Mucosa of descending colon (tissue), 3 donors: ENCODE measurements around the gene RPLP2. TPM values are rescaled to one million over a fixed set of nuclear protein-coding genes. Genes with fewer than 3 reads are reported as not detected.

Experiments used
- ATAC-seq: fragments of 200-7000 bp; cut with Tn5 transposase; one replicate; pipeline ENCODE4 v1.9.1; 2020; ENCODE audit warnings: mild to moderate bottlenecking, moderate library complexity
- DNase-seq, 3 donors: peaks; one replicate each; pipeline ENCODE4 v3.0.0-alpha.2; 2020
- H3K36me3 ChIP-seq: fragments of 200-600 bp; one replicate; pipeline ENCODE4 v1.8.0; 2021; ENCODE audit warnings: low read depth, mild to moderate bottlenecking
- H3K4me1 ChIP-seq: fragments of 200-600 bp; one replicate; pipeline ENCODE4 v1.8.0; 2021; ENCODE audit warnings: low read depth, mild to moderate bottlenecking
- H3K4me3 ChIP-seq: fragments of 200-600 bp; one replicate; pipeline ENCODE4 v1.8.0; 2021; ENCODE audit warnings: mild to moderate bottlenecking
- H3K9me3 ChIP-seq: fragments of 200-600 bp; one replicate; pipeline ENCODE4 v1.8.0; 2021; ENCODE audit warnings: mild to moderate bottlenecking
- CTCF ChIP-seq: fragments of 200-600 bp; IDR thresholded peaks from one replicate; pipeline ENCODE4 v1.8.0; 2022; ENCODE audit warnings: antibody characterized with exemption, mild to moderate bottlenecking
- intact Hi-C, 2 donors: fragments of 100-400 bp; cut with DNase I in 1 of 2; cut with micrococcal nuclease in 1 of 2; formaldehyde crosslinking; loops; one replicate each; pipeline versions ENCODE4 v1.11.0 to v1.11.1; 2022; cut with DNase I, micrococcal nuclease
- total RNA-seq, 3 donors: library from RNA; stranded (reverse); fragmentation: NEBNext Ultra II Directional in 2 of 3; extraction: Animal tissue kit (Norgen Biotek cat#: 25700) in 2 of 3; gene quantifications; one replicate each; pipeline versions ENCODE4 v1.2.1 to v1.2.4, GENCODE V29; 2021 to 2023
- donor health status: DM: no; HTN: no; CAD: no; lungs with moderate emphysema.
- donor health status: DM: no; HTN: no; CAD: no.
- donor health status: DM: no; HTN: yes; CAD: no.

The RPLP2 gene
- total RNA-seq, 3 donors from 2014 or later = 1,532 to 1,798 (median 1,652) TPM

DNA sequence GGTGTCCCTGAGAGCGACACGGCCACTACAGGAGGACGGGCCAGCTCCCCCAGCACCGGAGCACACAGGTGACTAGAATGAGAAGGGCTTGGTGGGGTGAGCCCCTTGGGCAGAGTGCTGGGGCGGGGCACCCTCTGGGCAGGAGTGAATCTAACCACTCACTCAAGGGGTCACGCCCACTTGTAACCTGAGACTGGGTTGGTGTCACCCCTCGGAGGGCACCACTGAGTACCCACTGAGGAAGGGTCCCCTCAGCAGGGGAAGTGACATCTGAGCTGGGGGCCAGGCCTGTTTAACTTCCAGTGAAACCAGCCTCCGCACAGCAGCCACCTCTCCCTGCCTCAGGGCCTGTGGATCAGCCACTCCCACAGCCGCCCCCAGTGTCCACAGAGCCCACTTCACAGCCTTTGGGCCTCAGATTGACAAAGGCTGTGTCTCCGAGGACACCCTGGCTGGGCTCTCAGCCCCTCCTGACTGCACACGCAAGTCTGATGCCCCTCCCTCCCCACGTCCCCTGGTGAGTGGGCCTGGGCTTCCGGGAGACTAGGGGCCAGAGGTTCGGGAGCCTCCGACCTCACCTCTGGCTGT, 38.1 kb upstream of the RPLP2 start:
- intact Hi-C loops = no loop called here
- no peaks in the 10 kb centered on the region for H3K9me3 ChIP-seq
- no peaks in the 10 kb centered on the region for H3K36me3 ChIP-seq
- ATAC-seq (no peak), DNase-seq (no peak)
- H3K4me1 ChIP-seq = peaks cover 16% of the 10 kb centered on the region
- H3K4me3 ChIP-seq = no peak overlapping the region
- TF ChIP-seq CTCF = no peak

DNA sequence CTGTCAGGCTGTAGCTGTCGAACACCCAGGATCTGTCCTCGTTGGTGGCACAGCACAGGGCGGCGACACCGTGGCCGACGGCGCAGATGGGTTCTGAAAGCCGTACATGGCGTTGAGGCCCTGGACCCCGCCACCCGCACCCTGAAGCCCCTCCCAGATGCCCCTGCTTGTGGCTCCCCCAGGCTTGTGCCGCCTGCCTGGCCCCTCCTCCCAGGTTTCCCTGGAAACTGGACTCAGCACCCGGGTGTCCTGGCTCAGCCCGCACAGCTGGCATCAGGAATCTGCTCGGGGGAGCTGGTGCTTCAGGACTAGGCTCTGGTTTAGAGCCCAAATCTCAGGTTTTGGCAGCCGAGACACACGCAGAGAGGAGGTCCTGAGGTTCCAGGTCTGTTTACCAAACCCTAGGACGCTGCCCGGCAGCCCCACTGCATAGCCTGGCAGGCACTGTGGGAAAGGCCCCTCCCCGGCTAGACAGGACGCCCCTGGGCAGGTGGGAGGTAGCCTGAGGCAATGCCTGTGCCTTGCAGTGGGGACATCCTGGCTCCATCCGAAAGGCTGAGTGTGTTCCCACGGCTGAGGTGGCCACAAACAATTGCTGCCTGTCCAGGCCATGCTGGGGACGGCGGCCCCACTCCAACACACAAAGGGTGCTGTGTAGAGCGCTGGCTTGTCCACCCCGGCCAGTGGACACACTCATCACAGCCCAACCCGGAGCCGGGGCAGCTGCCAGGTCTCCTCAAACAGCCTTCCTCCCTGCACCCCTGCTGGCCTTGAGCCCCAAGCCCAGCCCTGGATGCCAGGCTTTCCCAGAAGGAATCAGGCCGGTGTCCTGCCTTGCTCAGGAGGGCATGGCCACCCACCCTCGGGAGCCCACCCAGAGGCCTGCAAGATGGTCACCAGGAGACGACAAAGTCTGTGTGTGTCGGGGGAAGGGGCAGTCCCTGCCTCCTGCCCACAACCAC, 37.1 kb upstream of the RPLP2 start:
- no peaks in the 10 kb centered on the region for H3K36me3 ChIP-seq
- H3K4me1 ChIP-seq = peaks cover 16% of the 10 kb centered on the region
- intact Hi-C loops = no loop called here
- H3K9me3 ChIP-seq = no peaks in the 10 kb centered on the region
- ATAC-seq (no peak), DNase-seq (no peak)
- TF ChIP-seq CTCF = no peak
- no peak overlapping the region for H3K4me3 ChIP-seq

DNA sequence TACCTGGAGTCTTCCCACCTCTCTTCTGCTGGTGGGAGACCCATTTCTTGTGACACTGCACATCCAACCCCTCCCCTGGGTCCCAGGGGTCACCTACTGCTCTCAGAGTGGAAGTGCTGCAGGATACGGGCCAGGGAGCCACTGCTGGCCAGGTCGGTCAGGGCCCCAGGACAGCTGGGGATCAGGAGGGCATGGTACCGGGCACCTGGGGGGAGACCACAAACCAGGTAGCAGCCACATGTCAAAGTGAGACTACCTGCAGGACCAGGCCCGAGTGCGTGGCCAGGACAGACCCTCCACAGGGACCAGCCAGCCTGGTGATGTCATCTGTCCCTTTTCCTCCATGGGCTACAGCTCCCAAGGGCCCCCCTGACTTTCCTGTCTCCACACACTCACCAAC, 36.3 kb upstream of the RPLP2 start:
- ATAC-seq = no peak
- Histone ChIP-seq H3K4me1 (peaks cover 20% of the 10 kb centered on the region), H3K36me3 (no peaks in the 10 kb centered on the region), H3K4me3 (no peak overlapping the region), H3K9me3 (no peaks in the 10 kb centered on the region)
- intact Hi-C loops = no loop called here
- DNase-seq = no peak
- no peak for TF ChIP-seq CTCF

- no peaks in the 10 kb centered on the region for H3K36me3 ChIP-seq
- intact Hi-C loops = no loop called here
- H3K4me1 ChIP-seq = peaks cover 23% of the 10 kb centered on the region
Observed at GRCh38 chr11:773830-774229, 35.9 kb upstream of the RPLP2 start.

More at GRCh38 chr11:773830-774229, 35.9 kb upstream of the RPLP2 start:
- Histone ChIP-seq H3K4me3 (no peak overlapping the region), H3K9me3 (no peaks in the 10 kb centered on the region)
- no peak for TF ChIP-seq CTCF
- ATAC-seq (no peak), DNase-seq (no peak)
